Osteoblast (primary cell): ENCODE results near the gene PCDHB16. TPM values are rescaled to one million over a fixed set of nuclear protein-coding genes. Genes with fewer than 3 reads are reported as not detected.
"Not testable (repeated sequence)": the region's sequence is repeated elsewhere in the genome, so short reads cannot be mapped to it uniquely, and the experiment has no call there.

Experiments used
- DNase-seq: peaks from one replicate; pipeline ENCODE4 v3.0.0; 2011; ENCODE audit warnings: low spot score, mixed read lengths; ENCODE audit not compliant: insufficient read length; ENCODE audit errors: missing footprints
- H2AFZ ChIP-seq: 2 replicates; pipeline ENCODE4 v1.6.0; 2011; ENCODE audit warnings: mild to moderate bottlenecking, low read length
- H3K27ac ChIP-seq: 2 replicates; pipeline ENCODE4 v1.5.1; 2011; ENCODE audit warnings: mild to moderate bottlenecking, low read depth, low read length, moderate library complexity
- H3K27me3 ChIP-seq: 2 replicates; pipeline ENCODE4 v1.6.0; 2012; ENCODE audit warnings: mild to moderate bottlenecking, control low read depth, inconsistent platforms, low read length, moderate library complexity; ENCODE audit not compliant: insufficient read depth
- H3K36me3 ChIP-seq: 2 replicates; pipeline ENCODE4 v1.5.1; 2011; ENCODE audit warnings: mild to moderate bottlenecking, low read length, control low read depth, moderate library complexity; ENCODE audit not compliant: insufficient read depth
- H3K4me1 ChIP-seq: 2 replicates; pipeline ENCODE4 v1.5.1; 2011; ENCODE audit warnings: mild to moderate bottlenecking, low read length, control low read depth, moderate library complexity; ENCODE audit not compliant: insufficient read depth
- H3K4me2 ChIP-seq: 2 replicates; pipeline ENCODE4 v1.6.0; 2011; ENCODE audit warnings: mild to moderate bottlenecking, low read length; ENCODE audit not compliant: insufficient read depth
- H3K4me3 ChIP-seq: fragments of 200-600 bp; sonication (generic); 3 replicates; pipeline ENCODE4 v1.5.1; 2012; ENCODE audit warnings: mild to moderate bottlenecking, low read length, inconsistent platforms; ENCODE audit not compliant: insufficient read depth
- H3K79me2 ChIP-seq: 2 replicates; pipeline ENCODE4 v1.6.0; 2012; ENCODE audit warnings: mild to moderate bottlenecking, low read length, control low read depth, inconsistent platforms; ENCODE audit not compliant: insufficient read depth
- H3K9me3 ChIP-seq: 2 replicates; pipeline ENCODE4 v1.5.1; 2011; ENCODE audit warnings: low read depth, low read length, control low read depth
- H4K20me1 ChIP-seq: 2 replicates; pipeline ENCODE4 v1.6.0; 2012; ENCODE audit warnings: mild to moderate bottlenecking, low read length, control low read depth; ENCODE audit not compliant: insufficient read depth
- total RNA-seq: library from RNA; depleted of rRNA; stranded (reverse); fragments of >200 nt; gene quantifications from 2 replicates; pipeline ENCODE4 v1.2.3, GENCODE V29; 2012
- TF ChIP-seq, protein P1 (sequence below): IDR thresholded peaks from 2 replicates; pipeline ENCODE4 v1.5.1; 2011; ENCODE audit warnings: mild to moderate bottlenecking, low read depth, low read length, moderate library complexity; ENCODE audit errors: extremely low read depth

Gene PCDHB16
- total RNA-seq, 1 donor: 1.1 TPM

DNA sequence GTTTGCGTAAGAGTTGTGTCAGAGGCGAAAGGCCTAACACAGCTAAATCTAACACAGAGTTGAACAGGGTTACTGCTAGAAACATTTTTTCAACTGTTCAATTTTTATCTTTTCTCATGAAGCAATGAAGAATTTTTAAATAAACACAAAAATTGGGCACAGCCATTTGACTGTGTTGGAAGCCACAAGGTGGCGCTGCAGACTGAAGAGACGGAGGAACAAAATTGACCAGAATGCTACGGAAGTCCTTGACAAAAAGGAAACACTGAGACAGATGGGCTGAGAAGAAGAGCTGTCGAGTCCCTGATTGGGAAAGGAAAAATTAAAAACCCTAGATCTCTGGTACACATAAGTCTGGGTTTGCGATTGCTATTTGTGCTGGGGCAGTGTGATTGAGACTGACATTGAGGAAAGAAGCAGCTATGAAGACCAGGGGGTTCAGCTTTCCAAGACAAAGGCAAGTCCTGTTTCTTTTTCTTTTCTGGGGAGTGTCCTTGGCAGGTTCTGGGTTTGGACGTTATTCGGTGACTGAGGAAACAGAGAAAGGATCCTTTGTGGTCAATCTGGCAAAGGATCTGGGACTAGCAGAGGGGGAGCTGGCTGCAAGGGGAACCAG lies 4.8 kb downstream of the PCDHB16 start, which contains the start of gene PCDHB9:
PCDHB9 (plus strand) TSS at position 265 of the 616 bp plus-strand sequence; CDS start at position 423, 158 bp downstream.
- Histone ChIP-seq H3K4me1 (no peaks in the 10 kb centered on the region), H2AFZ (peak within 1 kb of the TSS; percentile 57), H3K36me3 (no peaks in the 10 kb centered on the region), H3K27ac (no peak within 1 kb of the TSS), H3K9me3 (no peaks in the 10 kb centered on the region), H3K79me2 (no peaks in the 10 kb centered on the region), H3K4me3 (peak within 1 kb of the TSS; percentile 48), H3K4me2 (peak within 1 kb of the TSS; percentile 56), H4K20me1 (no peaks in the 10 kb centered on the region), H3K27me3 (no peaks in the 10 kb centered on the region)
- TF ChIP-seq, protein P1, sequence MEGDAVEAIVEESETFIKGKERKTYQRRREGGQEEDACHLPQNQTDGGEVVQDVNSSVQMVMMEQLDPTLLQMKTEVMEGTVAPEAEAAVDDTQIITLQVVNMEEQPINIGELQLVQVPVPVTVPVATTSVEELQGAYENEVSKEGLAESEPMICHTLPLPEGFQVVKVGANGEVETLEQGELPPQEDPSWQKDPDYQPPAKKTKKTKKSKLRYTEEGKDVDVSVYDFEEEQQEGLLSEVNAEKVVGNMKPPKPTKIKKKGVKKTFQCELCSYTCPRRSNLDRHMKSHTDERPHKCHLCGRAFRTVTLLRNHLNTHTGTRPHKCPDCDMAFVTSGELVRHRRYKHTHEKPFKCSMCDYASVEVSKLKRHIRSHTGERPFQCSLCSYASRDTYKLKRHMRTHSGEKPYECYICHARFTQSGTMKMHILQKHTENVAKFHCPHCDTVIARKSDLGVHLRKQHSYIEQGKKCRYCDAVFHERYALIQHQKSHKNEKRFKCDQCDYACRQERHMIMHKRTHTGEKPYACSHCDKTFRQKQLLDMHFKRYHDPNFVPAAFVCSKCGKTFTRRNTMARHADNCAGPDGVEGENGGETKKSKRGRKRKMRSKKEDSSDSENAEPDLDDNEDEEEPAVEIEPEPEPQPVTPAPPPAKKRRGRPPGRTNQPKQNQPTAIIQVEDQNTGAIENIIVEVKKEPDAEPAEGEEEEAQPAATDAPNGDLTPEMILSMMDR: peak; percentile 60
- DNase-seq: no peak

DNA sequence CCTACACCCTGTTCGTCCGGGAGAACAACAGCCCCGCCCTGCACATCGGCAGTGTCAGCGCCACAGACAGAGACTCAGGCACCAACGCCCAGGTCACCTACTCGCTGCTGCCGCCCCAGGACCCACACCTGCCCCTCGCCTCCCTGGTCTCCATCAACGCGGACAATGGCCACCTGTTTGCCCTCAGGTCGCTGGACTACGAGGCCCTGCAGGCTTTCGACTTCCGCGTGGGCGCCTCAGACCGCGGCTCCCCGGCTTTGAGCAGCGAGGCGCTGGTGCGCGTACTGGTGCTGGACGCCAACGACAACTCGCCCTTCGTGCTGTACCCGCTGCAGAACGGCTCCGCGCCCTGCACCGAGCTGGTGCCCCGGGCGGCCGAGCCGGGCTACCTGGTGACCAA lies 6.5 kb downstream of the PCDHB16 start:
- not testable (repeated sequence) for H3K9me3 ChIP-seq, H3K27ac ChIP-seq, H3K27me3 ChIP-seq, H4K20me1 ChIP-seq, H3K36me3 ChIP-seq, DNase-seq, H3K4me3 ChIP-seq, H3K79me2 ChIP-seq, H3K4me2 ChIP-seq, H2AFZ ChIP-seq, H3K4me1 ChIP-seq

DNA sequence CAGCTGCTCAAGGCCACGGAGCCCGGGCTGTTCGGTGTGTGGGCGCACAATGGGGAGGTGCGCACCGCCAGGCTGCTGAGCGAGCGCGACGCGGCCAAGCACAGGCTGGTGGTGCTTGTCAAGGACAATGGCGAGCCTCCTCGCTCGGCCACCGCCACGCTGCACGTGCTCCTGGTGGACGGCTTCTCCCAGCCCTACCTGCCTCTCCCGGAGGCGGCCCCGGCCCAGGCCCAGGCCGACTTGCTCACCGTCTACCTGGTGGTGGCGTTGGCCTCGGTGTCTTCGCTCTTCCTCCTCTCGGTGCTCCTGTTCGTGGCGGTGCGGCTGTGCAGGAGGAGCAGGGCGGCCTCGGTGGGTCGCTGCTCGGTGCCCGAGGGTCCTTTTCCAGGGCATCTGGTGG lies 6.9 kb downstream of the PCDHB16 start:
- not testable (repeated sequence) for H3K9me3 ChIP-seq

DNA sequence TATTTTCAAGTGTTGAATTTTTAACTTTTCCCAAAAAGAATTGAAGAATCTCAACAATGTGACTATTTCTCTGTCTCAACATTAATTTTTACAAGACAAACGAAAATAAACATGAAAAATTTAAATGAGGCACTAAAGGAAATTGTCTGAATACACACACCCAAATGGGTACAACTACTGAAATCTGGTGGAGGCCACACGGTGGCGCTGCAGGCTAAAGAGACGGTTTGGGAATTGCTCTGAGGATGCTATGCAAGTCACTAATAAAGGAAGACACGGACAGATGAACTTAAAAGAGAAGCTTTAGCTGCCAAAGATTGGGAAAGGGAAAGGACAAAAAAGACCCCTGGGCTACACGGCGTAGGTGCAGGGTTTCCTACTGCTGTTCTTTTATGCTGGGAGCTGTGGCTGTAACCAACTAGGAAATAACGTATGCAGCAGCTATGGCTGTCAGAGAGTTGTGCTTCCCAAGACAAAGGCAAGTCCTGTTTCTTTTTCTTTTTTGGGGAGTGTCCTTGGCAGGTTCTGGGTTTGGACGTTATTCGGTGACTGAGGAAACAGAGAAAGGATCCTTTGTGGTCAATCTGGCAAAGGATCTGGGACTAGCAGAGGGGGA lies 10.0 kb downstream of the PCDHB16 start, which contains the start of gene PCDHB10:
PCDHB10 (plus strand) TSS at position 244 of the 616 bp plus-strand sequence; CDS start at position 444, 200 bp downstream.
- no peaks in the 10 kb centered on the region for H3K9me3 ChIP-seq
- no peaks in the 10 kb centered on the region for H3K79me2 ChIP-seq
- no peaks in the 10 kb centered on the region for H3K4me1 ChIP-seq
- no peaks in the 10 kb centered on the region for H3K27me3 ChIP-seq
- peak within 1 kb of the TSS; percentile 80 for H2AFZ ChIP-seq
- TF ChIP-seq, protein P1: peak; percentile 56
- H4K20me1 ChIP-seq: no peaks in the 10 kb centered on the region
- no peak within 1 kb of the TSS for H3K4me2 ChIP-seq
- H3K27ac ChIP-seq: no peak within 1 kb of the TSS
- no peaks in the 10 kb centered on the region for H3K36me3 ChIP-seq
- no peak within 1 kb of the TSS for H3K4me3 ChIP-seq
- peak; percentile 88 for DNase-seq

More for the DNA sequence above, 6.9 kb downstream of the PCDHB16 start:
- H3K4me3 ChIP-seq, DNase-seq, H3K36me3 ChIP-seq, H3K4me1 ChIP-seq, H3K4me2 ChIP-seq, H3K27ac ChIP-seq, H3K27me3 ChIP-seq, H2AFZ ChIP-seq, H3K79me2 ChIP-seq, H4K20me1 ChIP-seq: not testable (repeated sequence)

DNA sequence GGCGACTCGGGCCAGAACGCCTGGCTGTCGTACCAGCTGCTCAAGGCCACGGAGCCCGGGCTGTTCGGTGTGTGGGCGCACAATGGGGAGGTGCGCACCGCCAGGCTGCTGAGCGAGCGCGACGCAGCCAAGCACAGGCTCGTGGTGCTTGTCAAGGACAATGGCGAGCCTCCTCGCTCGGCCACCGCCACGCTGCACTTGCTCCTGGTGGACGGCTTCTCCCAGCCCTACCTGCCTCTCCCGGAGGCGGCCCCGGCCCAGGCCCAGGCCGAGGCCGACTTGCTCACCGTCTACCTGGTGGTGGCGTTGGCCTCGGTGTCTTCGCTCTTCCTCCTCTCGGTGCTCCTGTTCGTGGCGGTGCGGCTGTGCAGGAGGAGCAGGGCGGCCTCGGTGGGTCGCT lies 12.1 kb downstream of the PCDHB16 start:
- not testable (repeated sequence) for H2AFZ ChIP-seq, H3K36me3 ChIP-seq, H4K20me1 ChIP-seq, H3K9me3 ChIP-seq, H3K27me3 ChIP-seq, H3K4me1 ChIP-seq, H3K79me2 ChIP-seq, H3K4me2 ChIP-seq, H3K4me3 ChIP-seq, DNase-seq, H3K27ac ChIP-seq
